GM23248 (cell line): Measurements from ENCODE around the gene GLRB. TPM values are rescaled to one million over a fixed set of nuclear protein-coding genes. Genes with fewer than 3 reads are reported as not detected.
A peak's percentile ranks its signal among the peaks of the same experiment; 100 is the strongest.

ENCODE experiments used
- DNase-seq: peaks from one replicate; pipeline ENCODE4 v3.0.0-alpha.2; 2015
- H2AFZ ChIP-seq: fragments of 200-600 bp; sonication (generic); 2 replicates; pipeline ENCODE4 v1.6.1; 2016; ENCODE audit warnings: antibody characterized with exemption
- H3F3A ChIP-seq: fragments of 200-600 bp; sonication (generic); 2 replicates; pipeline ENCODE4 v1.6.1; 2016; ENCODE audit warnings: mild to moderate bottlenecking, antibody characterized with exemption, mixed run types; ENCODE audit not compliant: insufficient read depth
- H3K27ac ChIP-seq: fragments of 200-600 bp; sonication (generic); 2 replicates; pipeline ENCODE4 v1.5.1; 2016; ENCODE audit warnings: mild to moderate bottlenecking
- H3K27me3 ChIP-seq: fragments of 200-600 bp; sonication (generic); replicated peaks from 2 replicates; pipeline ENCODE4 v1.6.1; 2016; ENCODE audit warnings: mild to moderate bottlenecking; ENCODE audit not compliant: insufficient read depth
- H3K36me3 ChIP-seq: fragments of 200-600 bp; sonication (generic); 2 replicates; pipeline ENCODE4 v1.6.1; 2016; ENCODE audit warnings: low read depth, mild to moderate bottlenecking
- H3K4me1 ChIP-seq: fragments of 200-600 bp; sonication (generic); 2 replicates; pipeline ENCODE4 v1.6.1; 2016; ENCODE audit warnings: mild to moderate bottlenecking; ENCODE audit not compliant: insufficient read depth
- H3K4me2 ChIP-seq: fragments of 200-600 bp; sonication (generic); one replicate; pipeline ENCODE4 v1.6.1; 2016; ENCODE audit warnings: mild to moderate bottlenecking; ENCODE audit not compliant: unreplicated experiment
- H3K4me3 ChIP-seq: fragments of 200-600 bp; sonication (generic); 2 replicates; pipeline ENCODE4 v1.5.1; 2016; ENCODE audit warnings: mild to moderate bottlenecking
- H3K79me2 ChIP-seq: fragments of 200-600 bp; sonication (generic); 2 replicates; pipeline ENCODE4 v1.6.1; 2016; ENCODE audit warnings: mild to moderate bottlenecking; ENCODE audit not compliant: insufficient read depth
- H3K9ac ChIP-seq: fragments of 200-600 bp; sonication (generic); 2 replicates; pipeline ENCODE4 v1.6.1; 2016; ENCODE audit warnings: mild to moderate bottlenecking
- H3K9me2 ChIP-seq: fragments of 200-600 bp; sonication (generic); 2 replicates; pipeline ENCODE4 v1.6.1; 2016; ENCODE audit warnings: mixed run types, mild to moderate bottlenecking, moderate library complexity; ENCODE audit not compliant: insufficient read depth
- H3K9me3 ChIP-seq: fragments of 200-600 bp; sonication (generic); one replicate; pipeline ENCODE4 v1.6.1; 2017; ENCODE audit warnings: low read depth
- H4K20me1 ChIP-seq: fragments of 200-600 bp; sonication (generic); 2 replicates; pipeline ENCODE4 v1.6.0; 2016; ENCODE audit not compliant: insufficient read depth
- EZH2 ChIP-seq: fragments of 200-600 bp; sonication (generic); IDR thresholded peaks from 2 replicates; pipeline ENCODE4 v1.6.1; 2018; ENCODE audit warnings: antibody characterized with exemption, mild to moderate bottlenecking; ENCODE audit not compliant: insufficient read depth, poor library complexity, severe bottlenecking
- EZH2phosphoT487 ChIP-seq: fragments of 200-600 bp; sonication (generic); IDR thresholded peaks from 2 replicates; pipeline ENCODE4 v1.6.1; 2018; ENCODE audit warnings: antibody characterized with exemption, moderate library complexity, mild to moderate bottlenecking, low read depth; ENCODE audit not compliant: insufficient read depth
- WGBS, 2 experiments: methylation state at CpG; one replicate each; pipeline ENCODE4 v1.1.6; 2015 to 2017; ENCODE audit warnings: low lambda C conversion rate in 2 of 2, low coverage in 1 of 2; ENCODE audit errors: missing lambda C conversion rate in 2 of 2; 5-methylcytosine and 5-hydroxymethylcytosine counted together
- in situ Hi-C: fragments of 300-500 bp; cut with MboI; formaldehyde crosslinking; loops from 2 replicates; pipeline ENCODE4 v1.15.0; 2020
- polyA plus RNA-seq: library from polyadenylated mRNA; unstranded; fragments of >200 nt; fragmentation: Nextera tagmentation; extraction: Ambion mirVana; gene quantifications from 2 replicates; pipeline ENCODE4 v1.2.1, GENCODE V29; 2016
- small RNA-seq: library from RNA; depleted of rRNA; stranded (forward); fragments of <200 nt; gene quantifications from one replicate; pipeline ENCODE3, GENCODE V24; 2014; ENCODE audit warnings: low read depth, low replicate concordance
- total RNA-seq: library from RNA; depleted of rRNA; stranded (reverse); fragments of >200 nt; shearing (Covaris generic); gene quantifications from 2 replicates; pipeline ENCODE4 v1.2.3, GENCODE V29; 2014; rRNA removed

Gene GLRB
- total and polyA plus RNA-seq, 2 experiments from 2014 or later: 7.6 to 12.3 TPM

DNA sequence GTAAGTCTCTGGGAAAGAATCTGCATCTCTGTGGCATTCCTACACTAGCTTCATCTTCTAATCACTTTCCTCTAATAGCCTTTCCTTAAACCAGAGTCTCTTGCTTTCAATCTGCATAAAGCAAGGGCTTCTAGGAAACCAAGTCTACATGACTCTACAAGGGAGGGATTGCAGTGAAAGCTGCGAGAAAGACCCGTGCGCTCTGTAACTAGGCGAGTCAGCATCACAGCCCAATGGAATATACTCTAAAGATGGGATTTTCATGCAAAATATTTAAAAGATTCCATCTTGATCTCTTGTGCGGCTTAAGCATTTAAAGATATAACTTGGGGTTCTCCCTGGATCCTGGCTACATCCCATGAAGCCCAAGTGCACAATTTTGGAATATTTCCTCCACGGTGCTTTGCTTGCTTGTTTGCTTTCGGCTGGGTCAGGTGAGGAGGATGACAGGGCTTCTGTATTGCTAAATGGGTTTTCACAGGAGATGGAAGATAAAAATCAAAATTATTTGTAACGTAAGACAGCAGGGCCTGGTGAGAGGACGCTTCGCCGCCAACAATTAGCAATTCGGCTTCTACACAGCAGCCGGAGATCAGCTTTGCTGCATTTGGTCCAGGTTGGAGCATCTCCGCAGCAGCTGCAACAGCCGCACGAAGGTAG, 143.9 kb downstream of the GLRB start:
- Histone ChIP-seq H2AFZ (no peak overlapping the region), H3K36me3 (no peaks in the 10 kb centered on the region), H3K27me3 (peaks cover 59% of the 10 kb centered on the region), H3K9ac (no peak overlapping the region), H3K79me2 (no peaks in the 10 kb centered on the region), H3K9me2 (no peaks in the 10 kb centered on the region), H3K4me1 (no peaks in the 10 kb centered on the region), H3F3A (no peaks in the 10 kb centered on the region), H3K9me3 (no peaks in the 10 kb centered on the region), H3K4me2 (peak overlapping the region; percentile 56), H3K4me3 (peak overlapping the region; percentile 66), H3K27ac (no peak overlapping the region), H4K20me1 (no peaks in the 10 kb centered on the region)
- 19% methylated on average over 16 of the region's 16 CpGs for WGBS, 2 experiments
- no peak for TF ChIP-seq EZH2phosphoT487
- no peak for TF ChIP-seq EZH2
- in situ Hi-C loops: loop anchor here (25.0 kb wide), 1 partner anchor 942 kb away; the partner anchor contains the start of gene GASK1B
- DNase-seq: no peak

- H3K27me3 ChIP-seq: peaks cover 63% of the 10 kb centered on the region
- in situ Hi-C loops: loop anchor here (25.0 kb wide), 1 partner anchor 942 kb away; the partner anchor contains the start of gene GASK1B
Measured at GRCh38 chr4:157220371-157220881, 144.5 kb downstream of the GLRB start, which contains the start of gene GRIA2. TSS of gene GRIA2 (plus strand) at chr4:157220728. CDS start at chr4:157221043, 315 bp downstream.

GRCh38 chr4:157221426-157221894, 145.5 kb downstream of the GLRB start:
- Histone ChIP-seq H3K36me3 (no peaks in the 10 kb centered on the region), H3K27me3 (peaks cover 67% of the 10 kb centered on the region), H3K9ac (no peak overlapping the region), H3K27ac (no peak overlapping the region), H3K4me2 (no peak overlapping the region), H3K9me3 (no peaks in the 10 kb centered on the region), H3K4me1 (no peaks in the 10 kb centered on the region), H3F3A (no peaks in the 10 kb centered on the region), H3K4me3 (no peak overlapping the region), H3K79me2 (no peaks in the 10 kb centered on the region), H2AFZ (no peak overlapping the region), H4K20me1 (no peaks in the 10 kb centered on the region), H3K9me2 (no peaks in the 10 kb centered on the region)
- TF ChIP-seq EZH2 (no peak), EZH2phosphoT487 (no peak)
- in situ Hi-C loops: loop anchor here (25.0 kb wide), 1 partner anchor 941 kb away; the partner anchor contains the start of gene GASK1B
- no peak for DNase-seq
- 10 to 11% methylated on average over 24 of the region's 24 CpGs for WGBS, 2 experiments

More at GRCh38 chr4:157220371-157220881, 144.5 kb downstream of the GLRB start, which contains the start of gene GRIA2:
- Histone ChIP-seq H4K20me1 (no peaks in the 10 kb centered on the region), H3K9me3 (no peaks in the 10 kb centered on the region), H3K9ac (no peak within 1 kb of the TSS), H3K27ac (no peak within 1 kb of the TSS), H3K4me2 (peak within 1 kb of the TSS; percentile 56), H3K36me3 (no peaks in the 10 kb centered on the region), H3F3A (no peaks in the 10 kb centered on the region), H3K4me3 (peak within 1 kb of the TSS; percentile 66), H3K9me2 (no peaks in the 10 kb centered on the region), H3K4me1 (no peaks in the 10 kb centered on the region), H2AFZ (no peak within 1 kb of the TSS), H3K79me2 (no peaks in the 10 kb centered on the region)
- DNase-seq: peak; percentile 70
- TF ChIP-seq EZH2phosphoT487 (no peak), EZH2 (no peak)
- 4 to 6% methylated on average over 39 to 51 of the region's 57 CpGs for WGBS, 2 experiments

Small RNA genes within 50 kb of the gene (small RNA-seq; reads per million reads assigned to genes)
- gene RF00019 (not detected), gene RNU6-582P (not detected)

Other genes starting within 250 kb of the GLRB start
- 64.4 and 84.0 TPM in 2 replicates for gene PDGFC, start 104.4 kb upstream of the GLRB start, total RNA-seq
- 26.5 and 29.0 TPM in 2 replicates for gene PDGFC, start 104.4 kb upstream of the GLRB start, polyA plus RNA-seq
- not detected in 2 replicates for gene GRIA2, start 144.6 kb downstream of the GLRB start, total RNA-seq
- not detected in 2 replicates for gene GRIA2, start 144.6 kb downstream of the GLRB start, polyA plus RNA-seq